Fibroblast of villous mesenchyme (primary cell): ENCODE results near the gene MSH4. TPM values are rescaled to one million over a fixed set of nuclear protein-coding genes. Genes with fewer than 3 reads are reported as not detected.
A peak's percentile ranks its signal among the peaks of the same experiment; 100 is the strongest.

Source experiments
- DNase-seq: peaks from one replicate; pipeline ENCODE4 v3.0.0-alpha.2; 2010; ENCODE audit warnings: low read depth
- H3K4me3 ChIP-seq: 2 replicates; pipeline ENCODE4 v1.5.1; 2011; ENCODE audit warnings: low read depth, mild to moderate bottlenecking, low read length
- CTCF ChIP-seq: IDR thresholded peaks from 2 replicates; pipeline ENCODE4 v1.5.1; 2012; ENCODE audit warnings: low read depth, mild to moderate bottlenecking, low read length; ENCODE audit not compliant: insufficient read depth
- total RNA-seq: library from RNA; depleted of rRNA; stranded (reverse); fragments of >200 nt; gene quantifications from 2 replicates; pipeline ENCODE4 v1.2.3, GENCODE V29; 2012

MSH4 gene
- total RNA-seq, 1 donor = 0.43 TPM

- TF ChIP-seq CTCF = no peak
- no peak for DNase-seq
- no peak overlapping the region for H3K4me3 ChIP-seq
Measured at GRCh38 chr1:75879985-75880384, 83.3 kb downstream of the MSH4 start.

- no peak for TF ChIP-seq CTCF
- DNase-seq = no peak
- H3K4me3 ChIP-seq = no peak overlapping the region
Measured at GRCh38 chr1:75884437-75884836, 87.8 kb downstream of the MSH4 start.

- DNase-seq = no peak
- no peak overlapping the region for H3K4me3 ChIP-seq
- TF ChIP-seq CTCF = no peak
Measured at GRCh38 chr1:75901371-75901770, 104.7 kb downstream of the MSH4 start.

GRCh38 chr1:75908717-75909152 lies 112.1 kb downstream of the MSH4 start:
- peak; percentile 45 for DNase-seq
- TF ChIP-seq CTCF = peak; percentile 64
- no peak overlapping the region for H3K4me3 ChIP-seq

- no peak overlapping the region for H3K4me3 ChIP-seq
- DNase-seq = no peak
- no peak for TF ChIP-seq CTCF
Measured at GRCh38 chr1:75916834-75917233, 120.2 kb downstream of the MSH4 start.

GRCh38 chr1:75922698-75923097 lies 126.0 kb downstream of the MSH4 start:
- TF ChIP-seq CTCF = no peak
- H3K4me3 ChIP-seq = no peak overlapping the region
- DNase-seq = no peak

- TF ChIP-seq CTCF = no peak
- no peak within 1 kb of the TSS for H3K4me3 ChIP-seq
- no peak for DNase-seq
Measured at GRCh38 chr1:75932304-75932703, 135.6 kb downstream of the MSH4 start, which contains the start of gene ASB17. ASB17 (minus strand) TSS chr1:75932404; CDS start chr1:75932291, 113 bp downstream.
